ENCODE results near the gene MVB12B.

The MVB12B gene

GRCh38 chr9:126448136-126448535, 121.5 kb downstream of the MVB12B start:
- no peak overlapping the region for H3K4me3 ChIP-seq
- peaks cover 0 to 12% (median 0%) of the 10 kb centered on the region in 3 donors for H3K36me3 ChIP-seq
- no peak overlapping the region for H3K27ac ChIP-seq
- no peaks in the 10 kb centered on the region for H3K4me1 ChIP-seq
- TF ChIP-seq, protein P1, sequence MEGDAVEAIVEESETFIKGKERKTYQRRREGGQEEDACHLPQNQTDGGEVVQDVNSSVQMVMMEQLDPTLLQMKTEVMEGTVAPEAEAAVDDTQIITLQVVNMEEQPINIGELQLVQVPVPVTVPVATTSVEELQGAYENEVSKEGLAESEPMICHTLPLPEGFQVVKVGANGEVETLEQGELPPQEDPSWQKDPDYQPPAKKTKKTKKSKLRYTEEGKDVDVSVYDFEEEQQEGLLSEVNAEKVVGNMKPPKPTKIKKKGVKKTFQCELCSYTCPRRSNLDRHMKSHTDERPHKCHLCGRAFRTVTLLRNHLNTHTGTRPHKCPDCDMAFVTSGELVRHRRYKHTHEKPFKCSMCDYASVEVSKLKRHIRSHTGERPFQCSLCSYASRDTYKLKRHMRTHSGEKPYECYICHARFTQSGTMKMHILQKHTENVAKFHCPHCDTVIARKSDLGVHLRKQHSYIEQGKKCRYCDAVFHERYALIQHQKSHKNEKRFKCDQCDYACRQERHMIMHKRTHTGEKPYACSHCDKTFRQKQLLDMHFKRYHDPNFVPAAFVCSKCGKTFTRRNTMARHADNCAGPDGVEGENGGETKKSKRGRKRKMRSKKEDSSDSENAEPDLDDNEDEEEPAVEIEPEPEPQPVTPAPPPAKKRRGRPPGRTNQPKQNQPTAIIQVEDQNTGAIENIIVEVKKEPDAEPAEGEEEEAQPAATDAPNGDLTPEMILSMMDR (IDR thresholded peaks at IDR 0.05) = no peak
- DNase-seq = no peak
- H3K27me3 ChIP-seq = no peaks in the 10 kb centered on the region
- no peaks in the 10 kb centered on the region for H3K9me3 ChIP-seq
- intact Hi-C loops (cut with DNase I; ENCODE audit: low total_unique reads) = no loop called here

GRCh38 chr9:126448865-126449577, 122.4 kb downstream of the MVB12B start:
- no peak for DNase-seq
- H3K9me3 ChIP-seq = no peaks in the 10 kb centered on the region
- no peak overlapping the region for H3K4me3 ChIP-seq
- TF ChIP-seq, protein P1 (IDR thresholded peaks at IDR 0.05) = no peak
- intact Hi-C loops (cut with DNase I; ENCODE audit: low total_unique reads) = no loop called here
- peaks cover 0 to 17% (median 0%) of the 10 kb centered on the region in 3 donors for H3K36me3 ChIP-seq
- H3K4me1 ChIP-seq = no peaks in the 10 kb centered on the region
- no peaks in the 10 kb centered on the region for H3K27me3 ChIP-seq
- no peak overlapping the region for H3K27ac ChIP-seq

DNA sequence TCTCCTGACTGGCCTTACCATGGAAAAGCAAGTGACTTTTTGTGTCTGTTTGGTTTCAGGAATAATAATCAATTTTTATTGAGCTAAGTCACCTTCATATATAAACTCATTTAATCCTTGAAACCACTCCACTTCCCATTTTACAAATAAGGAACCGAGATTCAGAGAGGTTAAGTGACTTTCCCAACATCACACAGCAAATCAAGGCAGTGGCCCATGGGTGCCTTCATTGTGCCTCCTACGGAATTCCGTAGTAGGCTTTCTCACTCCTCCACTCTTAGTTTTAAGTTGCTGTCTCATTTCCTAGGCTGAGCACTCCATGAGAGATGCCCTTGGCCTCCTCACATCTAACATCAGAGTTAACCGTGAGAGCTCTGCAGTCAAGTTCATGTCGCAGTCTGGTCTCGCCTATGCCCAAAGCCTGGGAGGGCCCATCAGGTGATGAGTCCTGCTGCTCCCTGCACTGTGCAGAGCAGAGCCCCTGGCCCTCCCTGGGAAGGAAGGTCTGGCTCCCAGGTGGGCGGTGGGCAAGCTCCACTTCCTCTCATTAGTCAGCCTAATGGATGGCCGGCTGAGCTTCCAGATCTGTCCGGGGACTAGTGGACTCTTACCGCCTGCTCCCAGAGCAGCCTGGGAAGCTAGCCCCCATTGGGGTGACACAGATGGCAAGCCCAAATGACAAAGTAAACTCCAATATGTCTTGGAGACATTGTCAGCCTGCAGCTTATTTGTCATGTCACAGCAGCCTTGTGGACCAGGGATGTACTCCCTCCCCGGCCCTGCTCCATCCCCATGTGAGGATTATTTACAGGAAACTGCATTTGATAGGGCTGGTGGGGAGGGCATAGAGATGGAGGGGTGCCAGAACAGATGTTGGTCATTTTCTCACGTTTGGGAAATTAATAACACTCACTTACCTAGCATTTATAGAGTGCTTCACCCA, 123.4 kb downstream of the MVB12B start:
- H3K9me3 ChIP-seq = no peaks in the 10 kb centered on the region
- DNase-seq = no peak

GRCh38 chr9:126450668-126451205, 124.1 kb downstream of the MVB12B start:
- no peaks in the 10 kb centered on the region for H3K4me1 ChIP-seq
- no peak overlapping the region for H3K27ac ChIP-seq
- TF ChIP-seq, protein P1 (IDR thresholded peaks at IDR 0.05) = no peak
- no peaks in the 10 kb centered on the region for H3K9me3 ChIP-seq
- peaks cover 0 to 21% (median 0%) of the 10 kb centered on the region in 3 donors for H3K36me3 ChIP-seq
- no peak overlapping the region for H3K4me3 ChIP-seq
- H3K27me3 ChIP-seq = no peaks in the 10 kb centered on the region
- intact Hi-C loops (cut with DNase I; ENCODE audit: low total_unique reads) = loop anchor here (5.0 kb wide), 1 partner anchor 42 kb away; no protein-coding TSS in a partner anchor
- no peak for DNase-seq

More for the DNA sequence above, 123.4 kb downstream of the MVB12B start:
- TF ChIP-seq, protein P1 (IDR thresholded peaks at IDR 0.05) = no peak
- Histone ChIP-seq H3K36me3 (peaks cover 0 to 17% (median 0%) of the 10 kb centered on the region in 3 donors), H3K4me3 (no peak overlapping the region), H3K27me3 (no peaks in the 10 kb centered on the region), H3K27ac (no peak overlapping the region), H3K4me1 (no peaks in the 10 kb centered on the region)
- intact Hi-C loops (cut with DNase I; ENCODE audit: low total_unique reads) = loop anchor here (5.0 kb wide), 1 partner anchor 42 kb away; no protein-coding TSS in a partner anchor

- H3K27ac ChIP-seq = no peak overlapping the region
- H3K27me3 ChIP-seq = no peaks in the 10 kb centered on the region
- H3K9me3 ChIP-seq = no peaks in the 10 kb centered on the region
- no peak overlapping the region for H3K4me3 ChIP-seq
- H3K4me1 ChIP-seq = no peaks in the 10 kb centered on the region
- intact Hi-C loops (cut with DNase I; ENCODE audit: low total_unique reads) = loop anchor here (5.0 kb wide), 1 partner anchor 41 kb away; no protein-coding TSS in a partner anchor
- H3K36me3 ChIP-seq = peaks cover 0 to 21% (median 4%) of the 10 kb centered on the region in 3 donors
- TF ChIP-seq, protein P1 (IDR thresholded peaks at IDR 0.05) = no peak
- DNase-seq = no peak
Observed at GRCh38 chr9:126451316-126451885, 124.8 kb downstream of the MVB12B start.
